ENCODE results near the gene LRRC45.

GRCh38 chr17:82014432-82014831 is 8.7 kb upstream of the LRRC45 start:
- TF ChIP-seq, protein P1, sequence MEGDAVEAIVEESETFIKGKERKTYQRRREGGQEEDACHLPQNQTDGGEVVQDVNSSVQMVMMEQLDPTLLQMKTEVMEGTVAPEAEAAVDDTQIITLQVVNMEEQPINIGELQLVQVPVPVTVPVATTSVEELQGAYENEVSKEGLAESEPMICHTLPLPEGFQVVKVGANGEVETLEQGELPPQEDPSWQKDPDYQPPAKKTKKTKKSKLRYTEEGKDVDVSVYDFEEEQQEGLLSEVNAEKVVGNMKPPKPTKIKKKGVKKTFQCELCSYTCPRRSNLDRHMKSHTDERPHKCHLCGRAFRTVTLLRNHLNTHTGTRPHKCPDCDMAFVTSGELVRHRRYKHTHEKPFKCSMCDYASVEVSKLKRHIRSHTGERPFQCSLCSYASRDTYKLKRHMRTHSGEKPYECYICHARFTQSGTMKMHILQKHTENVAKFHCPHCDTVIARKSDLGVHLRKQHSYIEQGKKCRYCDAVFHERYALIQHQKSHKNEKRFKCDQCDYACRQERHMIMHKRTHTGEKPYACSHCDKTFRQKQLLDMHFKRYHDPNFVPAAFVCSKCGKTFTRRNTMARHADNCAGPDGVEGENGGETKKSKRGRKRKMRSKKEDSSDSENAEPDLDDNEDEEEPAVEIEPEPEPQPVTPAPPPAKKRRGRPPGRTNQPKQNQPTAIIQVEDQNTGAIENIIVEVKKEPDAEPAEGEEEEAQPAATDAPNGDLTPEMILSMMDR (conservative IDR thresholded peaks at IDR 0.05), result no peak
- no peak for TF ChIP-seq ZFX (IDR thresholded peaks at IDR 0.05)
